Hepatocyte (in vitro differentiated cells): ENCODE data around the gene NPIPA3.
"Not testable (repeated sequence)": the region's sequence is repeated elsewhere in the genome, so short reads cannot be mapped to it uniquely, and the experiment has no call there.

Source experiments
- CTCF ChIP-seq: fragments of 200-600 bp; sonication (generic); IDR thresholded peaks from 2 replicates; pipeline ENCODE4 v1.5.1; 2016; ENCODE audit warnings: antibody characterized with exemption, mild to moderate bottlenecking; ENCODE audit not compliant: poor library complexity
- EZH2 ChIP-seq: fragments of 200-600 bp; sonication (generic); IDR thresholded peaks from 2 replicates; pipeline ENCODE4 v1.6.1; 2016; ENCODE audit warnings: antibody characterized with exemption, mild to moderate bottlenecking, borderline replicate concordance

DNA sequence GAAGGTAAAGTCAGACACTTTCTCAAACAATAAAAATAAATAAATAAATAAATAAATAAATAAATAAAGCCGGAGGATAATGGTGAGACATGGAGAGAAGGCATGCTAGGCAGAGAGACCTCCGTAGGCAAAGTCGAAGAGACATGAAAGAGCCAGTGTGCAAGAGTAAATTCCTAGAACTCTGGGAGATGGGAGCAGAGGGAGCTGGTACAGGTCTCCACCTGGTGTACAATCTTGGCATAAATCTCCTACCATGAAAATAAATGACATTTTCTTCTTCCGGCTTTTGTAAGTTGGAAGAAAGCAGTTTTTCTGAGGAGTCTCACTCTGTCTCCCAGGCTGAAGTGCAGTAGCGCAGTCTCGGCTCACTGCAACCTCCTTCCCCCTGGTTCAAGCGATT lies 1.4 kb upstream of the NPIPA3 start:
- not testable (repeated sequence) for TF ChIP-seq CTCF, EZH2
